IPS-15b (cell line): ENCODE measurements around the gene BIRC2.

ENCODE experiments used
- H3K27me3 ChIP-seq: one replicate; pipeline ENCODE4 v1.6.1; 2013; ENCODE audit warnings: low read length; ENCODE audit not compliant: control insufficient read depth, insufficient read depth
- H3K36me3 ChIP-seq: one replicate; pipeline ENCODE4 v1.6.1; 2013; ENCODE audit warnings: low read length; ENCODE audit not compliant: control insufficient read depth, insufficient read depth
- H3K4me1 ChIP-seq: one replicate; pipeline ENCODE4 v1.6.1; 2013; ENCODE audit warnings: mild to moderate bottlenecking, low read length; ENCODE audit not compliant: control insufficient read depth, insufficient read depth
- H3K4me3 ChIP-seq: one replicate; pipeline ENCODE4 v1.5.1; 2013; ENCODE audit warnings: low read depth, low read length
- H3K9ac ChIP-seq: one replicate; pipeline ENCODE4 v1.6.1; 2013; ENCODE audit warnings: low read depth, mild to moderate bottlenecking, low read length
- H3K9me3 ChIP-seq: one replicate; pipeline ENCODE4 v1.6.1; 2013; ENCODE audit warnings: mild to moderate bottlenecking, low read length; ENCODE audit not compliant: control insufficient read depth, insufficient read depth

The BIRC2 gene

GRCh38 chr11:102313238-102313940 is 33.6 kb upstream of the BIRC2 start:
- Histone ChIP-seq H3K4me3 (no peak overlapping the region), H3K9me3 (no peaks in the 10 kb centered on the region), H3K36me3 (no peaks in the 10 kb centered on the region), H3K9ac (no peak overlapping the region), H3K27me3 (peaks cover 11% of the 10 kb centered on the region), H3K4me1 (no peaks in the 10 kb centered on the region)

- Histone ChIP-seq H3K4me3 (no peak overlapping the region), H3K27me3 (peaks cover 12% of the 10 kb centered on the region), H3K4me1 (no peaks in the 10 kb centered on the region), H3K9me3 (no peaks in the 10 kb centered on the region), H3K9ac (no peak overlapping the region), H3K36me3 (no peaks in the 10 kb centered on the region)
These were observed 32.2 kb upstream of the BIRC2 start for GRCh38 chr11:102314784-102315183.

- no peaks in the 10 kb centered on the region for H3K36me3 ChIP-seq
- H3K4me3 ChIP-seq = no peak overlapping the region
- H3K9me3 ChIP-seq = no peaks in the 10 kb centered on the region
- peaks cover 12% of the 10 kb centered on the region for H3K27me3 ChIP-seq
- H3K9ac ChIP-seq = no peak overlapping the region
- no peaks in the 10 kb centered on the region for H3K4me1 ChIP-seq
These were observed 30.6 kb upstream of the BIRC2 start for GRCh38 chr11:102316346-102316904.

- Histone ChIP-seq H3K36me3 (no peaks in the 10 kb centered on the region), H3K4me3 (peak within 1 kb of the TSS; percentile 78), H3K9me3 (no peaks in the 10 kb centered on the region), H3K27me3 (peaks cover 12% of the 10 kb centered on the region), H3K4me1 (no peaks in the 10 kb centered on the region), H3K9ac (peak within 1 kb of the TSS; percentile 26)
These were observed 29.8 kb upstream of the BIRC2 start, which contains the start of gene BIRC3 for GRCh38 chr11:102317099-102317767. TSS of gene BIRC3 (plus strand) at chr11:102317484. CDS start at chr11:102324510, 7,026 bp downstream.

- Histone ChIP-seq H3K9me3 (no peaks in the 10 kb centered on the region), H3K27me3 (peaks cover 12% of the 10 kb centered on the region), H3K9ac (no peak overlapping the region), H3K36me3 (no peaks in the 10 kb centered on the region), H3K4me1 (no peaks in the 10 kb centered on the region), H3K4me3 (peak overlapping the region; percentile 78)
These were observed 29.3 kb upstream of the BIRC2 start for GRCh38 chr11:102317768-102318103.

- Histone ChIP-seq H3K36me3 (no peaks in the 10 kb centered on the region), H3K4me1 (no peaks in the 10 kb centered on the region), H3K9me3 (no peaks in the 10 kb centered on the region), H3K9ac (no peak overlapping the region), H3K4me3 (no peak overlapping the region), H3K27me3 (peaks cover 12% of the 10 kb centered on the region)
These were observed 28.5 kb upstream of the BIRC2 start for GRCh38 chr11:102318469-102318868.

GRCh38 chr11:102319544-102319943 is 27.5 kb upstream of the BIRC2 start:
- Histone ChIP-seq H3K4me1 (no peaks in the 10 kb centered on the region), H3K27me3 (peaks cover 12% of the 10 kb centered on the region), H3K4me3 (no peak overlapping the region), H3K9me3 (no peaks in the 10 kb centered on the region), H3K9ac (no peak overlapping the region), H3K36me3 (no peaks in the 10 kb centered on the region)

- no peaks in the 10 kb centered on the region for H3K9me3 ChIP-seq
- H3K36me3 ChIP-seq = no peaks in the 10 kb centered on the region
- H3K27me3 ChIP-seq = peaks cover 12% of the 10 kb centered on the region
- no peaks in the 10 kb centered on the region for H3K4me1 ChIP-seq
- H3K4me3 ChIP-seq = no peak overlapping the region
- H3K9ac ChIP-seq = no peak overlapping the region
These were observed 26.8 kb upstream of the BIRC2 start for GRCh38 chr11:102320188-102320587.

- Histone ChIP-seq H3K27me3 (peaks cover 12% of the 10 kb centered on the region), H3K4me1 (no peaks in the 10 kb centered on the region), H3K36me3 (no peaks in the 10 kb centered on the region), H3K4me3 (no peak overlapping the region), H3K9ac (no peak overlapping the region), H3K9me3 (no peaks in the 10 kb centered on the region)
These were observed 26.3 kb upstream of the BIRC2 start for GRCh38 chr11:102320679-102321078.

- no peaks in the 10 kb centered on the region for H3K36me3 ChIP-seq
- no peak overlapping the region for H3K4me3 ChIP-seq
- H3K9ac ChIP-seq = no peak overlapping the region
- H3K4me1 ChIP-seq = no peaks in the 10 kb centered on the region
- no peaks in the 10 kb centered on the region for H3K9me3 ChIP-seq
- H3K27me3 ChIP-seq = peaks cover 9% of the 10 kb centered on the region
These were observed 24.5 kb upstream of the BIRC2 start for GRCh38 chr11:102322560-102322959.

- no peaks in the 10 kb centered on the region for H3K9me3 ChIP-seq
- no peaks in the 10 kb centered on the region for H3K4me1 ChIP-seq
- no peak overlapping the region for H3K4me3 ChIP-seq
- H3K9ac ChIP-seq = no peak overlapping the region
- H3K27me3 ChIP-seq = no peaks in the 10 kb centered on the region
- no peaks in the 10 kb centered on the region for H3K36me3 ChIP-seq
These were observed 23.3 kb upstream of the BIRC2 start for GRCh38 chr11:102323542-102324251.
